Activated naive CD8-positive, alpha-beta T cell treated with anti-CD3 and anti-CD28 coated beads, Interleukin-2, amount 10 ng/mL, durations not matched to agents 7 days and 5 days (primary cell): ENCODE measurements around the gene LAMTOR4. TPM values are rescaled to one million over a fixed set of nuclear protein-coding genes. Genes with fewer than 3 reads are reported as not detected.
"Not testable (repeated sequence)": the region's sequence is repeated elsewhere in the genome, so short reads cannot be mapped to it uniquely, and the experiment has no call there.

ENCODE experiments used
- ATAC-seq: fragments of 150-1000 bp; cut with Tn5 transposase; one replicate; pipeline ENCODE4 v1.10.0; 2021; ENCODE audit warnings: low read depth, moderate library complexity
- POLR2A ChIA-PET: fragments of 350-600 bp; sonication (Branson Sonifier 250); formaldehyde crosslinking; loops from one replicate; lab custom pipeline; 2021; ENCODE audit warnings: antibody characterized with exemption; lab: Charles Lee
- DNase-seq: peaks from one replicate; pipeline ENCODE4 v3.0.0; 2021
- H3K27ac Mint-ChIP-seq: one replicate; pipeline ENCODE4 v1.8.0; 2022; ENCODE audit warnings: mild to moderate bottlenecking, mixed read lengths
- H3K27me3 Mint-ChIP-seq: one replicate; pipeline ENCODE4 v1.8.0; 2022; ENCODE audit warnings: mild to moderate bottlenecking, moderate library complexity, mixed read lengths
- H3K36me3 Mint-ChIP-seq: one replicate; pipeline ENCODE4 v1.8.0; 2021; ENCODE audit warnings: mild to moderate bottlenecking, mixed read lengths
- H3K4me1 Mint-ChIP-seq: one replicate; pipeline ENCODE4 v1.8.0; 2021; ENCODE audit warnings: mixed read lengths
- H3K4me3 Mint-ChIP-seq: one replicate; pipeline ENCODE4 v1.8.0; 2022; ENCODE audit warnings: mild to moderate bottlenecking, moderate library complexity, mixed read lengths
- H3K9me3 Mint-ChIP-seq: one replicate; pipeline ENCODE4 v1.8.0; 2021; ENCODE audit warnings: mixed read lengths
- microRNA-seq: library from miRNA; unstranded; fragments of <30 nt; microRNA quantifications from one replicate; pipeline ENCODE4 v1.2.0, GENCODE V29; 2022
- total RNA-seq, 2 experiments: library from RNA; stranded (reverse); gene quantifications; one replicate each; pipeline ENCODE4 v1.2.3, GENCODE V29; 2021

The LAMTOR4 gene
- total RNA-seq, 2 experiments from 2014 or later: 170 to 175 TPM

- no peaks in the 10 kb centered on the region for H3K9me3 Mint-ChIP-seq
- no peak overlapping the region for H3K4me3 Mint-ChIP-seq
- H3K27me3 Mint-ChIP-seq: no peaks in the 10 kb centered on the region
- peaks cover 24% of the 10 kb centered on the region for H3K4me1 Mint-ChIP-seq
- H3K27ac Mint-ChIP-seq: peak overlapping the region; percentile 62
- DNase-seq (no peak), ATAC-seq (no peak)
- POLR2A ChIA-PET: no interaction called here
- H3K36me3 Mint-ChIP-seq: peaks cover 13% of the 10 kb centered on the region
Measured at GRCh38 chr7:100189061-100189460, 40.3 kb downstream of the LAMTOR4 start.

GRCh38 chr7:100190048-100190711 lies 41.5 kb downstream of the LAMTOR4 start:
- H3K27ac Mint-ChIP-seq: peak overlapping the region; percentile 71
- H3K4me1 Mint-ChIP-seq: peaks cover 24% of the 10 kb centered on the region
- DNase-seq (no peak), ATAC-seq (peak; percentile 90)
- no peaks in the 10 kb centered on the region for H3K27me3 Mint-ChIP-seq
- no peaks in the 10 kb centered on the region for H3K9me3 Mint-ChIP-seq
- H3K4me3 Mint-ChIP-seq: no peak overlapping the region
- POLR2A ChIA-PET: interaction anchor here (0.5 to 1.4 kb wide), 9 partner anchors 10 to 58 kb away, joined by 3 to 8 read pairs (median 4); partner anchors contain the start of genes LAMTOR4 and TRAPPC14
- H3K36me3 Mint-ChIP-seq: peaks cover 15% of the 10 kb centered on the region

GRCh38 chr7:100191775-100192174 lies 43.1 kb downstream of the LAMTOR4 start:
- no peak for ATAC-seq
- peaks cover 16% of the 10 kb centered on the region for H3K36me3 Mint-ChIP-seq
- peak overlapping the region; percentile 52 for H3K27ac Mint-ChIP-seq
- no peak for DNase-seq
- no peaks in the 10 kb centered on the region for H3K9me3 Mint-ChIP-seq
- no peak overlapping the region for H3K4me3 Mint-ChIP-seq
- H3K4me1 Mint-ChIP-seq: peaks cover 25% of the 10 kb centered on the region
- POLR2A ChIA-PET: interaction anchor here (1.1 kb wide), 1 partner anchor 161 kb away, joined by 3 read pairs; no protein-coding TSS in a partner anchor
- H3K27me3 Mint-ChIP-seq: no peaks in the 10 kb centered on the region

GRCh38 chr7:100192281-100192862 lies 43.7 kb downstream of the LAMTOR4 start:
- Mint-ChIP-seq H3K4me1 (peaks cover 25% of the 10 kb centered on the region), H3K27ac (peak overlapping the region; percentile 52), H3K36me3 (peaks cover 19% of the 10 kb centered on the region)
- ATAC-seq, H3K4me3 Mint-ChIP-seq, H3K27me3 Mint-ChIP-seq, DNase-seq, H3K9me3 Mint-ChIP-seq: not testable (repeated sequence)
- POLR2A ChIA-PET: interaction anchor here (1.1 kb wide), 1 partner anchor 161 kb away, joined by 3 read pairs; no protein-coding TSS in a partner anchor

- Mint-ChIP-seq H3K4me1 (peaks cover 25% of the 10 kb centered on the region), H3K4me3 (no peak overlapping the region), H3K36me3 (peaks cover 22% of the 10 kb centered on the region), H3K27me3 (no peaks in the 10 kb centered on the region), H3K27ac (no peak overlapping the region), H3K9me3 (no peaks in the 10 kb centered on the region)
- POLR2A ChIA-PET: interaction anchor here (1.1 to 1.6 kb wide), 3 partner anchors 9 to 160 kb away, joined by 3 to 4 read pairs (median 3); no protein-coding TSS in a partner anchor
- ATAC-seq (no peak), DNase-seq (no peak)
Measured at GRCh38 chr7:100192969-100193368, 44.3 kb downstream of the LAMTOR4 start.

GRCh38 chr7:100195222-100195621 lies 46.5 kb downstream of the LAMTOR4 start:
- no peaks in the 10 kb centered on the region for H3K27me3 Mint-ChIP-seq
- H3K27ac Mint-ChIP-seq: peak overlapping the region; percentile 23
- DNase-seq: no peak
- H3K4me3 Mint-ChIP-seq: no peak overlapping the region
- POLR2A ChIA-PET: no interaction called here
- no peaks in the 10 kb centered on the region for H3K9me3 Mint-ChIP-seq
- no peak for ATAC-seq
- peaks cover 18% of the 10 kb centered on the region for H3K4me1 Mint-ChIP-seq
- H3K36me3 Mint-ChIP-seq: peaks cover 21% of the 10 kb centered on the region

- H3K4me1 Mint-ChIP-seq: peaks cover 14% of the 10 kb centered on the region
- DNase-seq, POLR2A ChIA-PET, H3K27me3 Mint-ChIP-seq, ATAC-seq, H3K9me3 Mint-ChIP-seq, H3K4me3 Mint-ChIP-seq: not testable (repeated sequence)
- H3K36me3 Mint-ChIP-seq: peaks cover 21% of the 10 kb centered on the region
- peak overlapping the region; percentile 42 for H3K27ac Mint-ChIP-seq
Measured at GRCh38 chr7:100195901-100196322, 47.2 kb downstream of the LAMTOR4 start.

GRCh38 chr7:100198266-100198665 lies 49.5 kb downstream of the LAMTOR4 start:
- no peak overlapping the region for H3K27ac Mint-ChIP-seq

GRCh38 chr7:100200693-100201092 lies 52.0 kb downstream of the LAMTOR4 start:
- Mint-ChIP-seq H3K27me3 (no peaks in the 10 kb centered on the region), H3K36me3 (peaks cover 18% of the 10 kb centered on the region), H3K27ac (no peak overlapping the region), H3K4me1 (peaks cover 3% of the 10 kb centered on the region), H3K9me3 (no peaks in the 10 kb centered on the region), H3K4me3 (no peak overlapping the region)
- no peak for DNase-seq
- POLR2A ChIA-PET: interaction anchor here (0.5 to 1.0 kb wide), 3 partner anchors 18 to 228 kb away, joined by 3 read pairs; partner anchors contain the start of gene ZCWPW1
- no peak for ATAC-seq

More at GRCh38 chr7:100198266-100198665, 49.5 kb downstream of the LAMTOR4 start:
- ATAC-seq (no peak), DNase-seq (no peak)
- POLR2A ChIA-PET: no interaction called here
- H3K36me3 Mint-ChIP-seq: peaks cover 21% of the 10 kb centered on the region
- no peaks in the 10 kb centered on the region for H3K9me3 Mint-ChIP-seq
- no peak overlapping the region for H3K4me3 Mint-ChIP-seq
- H3K4me1 Mint-ChIP-seq: peaks cover 3% of the 10 kb centered on the region
- H3K27me3 Mint-ChIP-seq: no peaks in the 10 kb centered on the region

Small RNA genes within 50 kb of the gene (microRNA-seq; reads per million reads assigned to microRNA genes)
- gene MIR4658: 2.1 reads per million

Other genes starting within 250 kb of the LAMTOR4 start
- gene TRIM4, start 229.4 kb upstream of the LAMTOR4 start, total RNA-seq: 10 to 100 TPM; 41.2 to 42.2 TPM
- gene GJC3, start 219.3 kb upstream of the LAMTOR4 start, total RNA-seq: not detected
- not detected for gene AZGP1, start 172.9 kb upstream of the LAMTOR4 start, total RNA-seq
- gene ZKSCAN1, start 133.3 kb upstream of the LAMTOR4 start, total RNA-seq: 10 to 100 TPM; 85.5 to 88.8 TPM
- 10 to 100 TPM in 1 of 2 experiments, 1 to 10 TPM in 1; 9.8 to 10.1 TPM for gene ZSCAN21, start 99.1 kb upstream of the LAMTOR4 start, total RNA-seq
- gene ZNF3, start 67.2 kb upstream of the LAMTOR4 start, total RNA-seq: 10 to 100 TPM; 28.0 to 32.6 TPM
- 10 to 100 TPM; 72.4 to 76.7 TPM for gene COPS6, start 59.9 kb upstream of the LAMTOR4 start, total RNA-seq
- 100 to 1,000 TPM; 278 to 307 TPM for gene MCM7, start 47.5 kb upstream of the LAMTOR4 start, total RNA-seq
- gene AP4M1, start 47.3 kb upstream of the LAMTOR4 start, total RNA-seq: 10 to 100 TPM; 15.0 to 16.5 TPM
- gene TAF6, start 29.6 kb upstream of the LAMTOR4 start, total RNA-seq: 10 to 100 TPM; 63.7 to 65.9 TPM
- 10 to 100 TPM; 52.4 to 58.3 TPM for gene CNPY4, start 29.3 kb upstream of the LAMTOR4 start, total RNA-seq
- gene MBLAC1, start 22.0 kb upstream of the LAMTOR4 start, total RNA-seq: 1 to 10 TPM; 4.8 to 6.5 TPM
- gene TRAPPC14, start 9.8 kb downstream of the LAMTOR4 start, total RNA-seq: 10 to 100 TPM; 52.0 to 58.4 TPM
- gene GAL3ST4, start 19.7 kb downstream of the LAMTOR4 start, total RNA-seq: 1 to 10 TPM; 6.7 to 6.9 TPM
- 10 to 100 TPM; 12.6 to 13.0 TPM for gene GPC2, start 28.5 kb downstream of the LAMTOR4 start, total RNA-seq
- 10 to 100 TPM; 31.1 to 38.8 TPM for gene STAG3, start 29.0 kb downstream of the LAMTOR4 start, total RNA-seq
- 10 to 100 TPM; 86.1 to 86.2 TPM for gene PVRIG, start 71.0 kb downstream of the LAMTOR4 start, total RNA-seq
- not detected for gene SPDYE3, start 158.8 kb downstream of the LAMTOR4 start, total RNA-seq
- gene PILRB, start 209.2 kb downstream of the LAMTOR4 start, total RNA-seq: 10 to 100 TPM; 91.3 to 96.4 TPM
- gene PILRA, start 224.6 kb downstream of the LAMTOR4 start, total RNA-seq: 1 to 10 TPM; 4.1 to 5.1 TPM